Mesenchymal stem cell (in vitro differentiated cells and primary cell): Measurements from ENCODE around the gene COL25A1.
A peak's percentile ranks its signal among the peaks of the same experiment; 100 is the strongest.

ENCODE experiments used
- DNase-seq: peaks from one replicate; pipeline ENCODE4 v3.0.0-alpha.2; 2013
- H2AFZ ChIP-seq: one replicate; pipeline ENCODE4 v1.6.1; 2013; ENCODE audit warnings: low read depth, mild to moderate bottlenecking, control low read depth, inconsistent platforms, low read length, moderate library complexity
- H2AK5ac ChIP-seq: 2 replicates; pipeline ENCODE4 v1.6.1; 2013; ENCODE audit warnings: low read length, moderate library complexity, mild to moderate bottlenecking, inconsistent platforms; ENCODE audit not compliant: severe bottlenecking
- H2BK120ac ChIP-seq: one replicate; pipeline ENCODE4 v1.6.1; 2013; ENCODE audit warnings: low read depth, mild to moderate bottlenecking, inconsistent platforms, low read length, moderate library complexity
- H2BK12ac ChIP-seq, 2 experiments: one replicate each; pipeline ENCODE4 v1.6.1; 2013; ENCODE audit warnings: inconsistent platforms in 2 of 2, low read length in 2 of 2, mild to moderate bottlenecking in 2 of 2, moderate library complexity in 2 of 2, control low read depth in 1 of 2
- H2BK15ac ChIP-seq: one replicate; pipeline ENCODE4 v1.6.1; 2013; ENCODE audit warnings: mild to moderate bottlenecking, low read depth, inconsistent platforms; ENCODE audit not compliant: poor library complexity, severe bottlenecking
- H2BK5ac ChIP-seq: 2 replicates; pipeline ENCODE4 v1.6.1; 2013; ENCODE audit warnings: low read depth, mild to moderate bottlenecking, low read length, control low read depth, inconsistent platforms; ENCODE audit not compliant: poor library complexity, severe bottlenecking
- H3K14ac ChIP-seq, 2 experiments: one replicate each; pipeline ENCODE4 v1.6.1; 2013; ENCODE audit warnings: inconsistent platforms in 2 of 2, low read length in 2 of 2, control low read depth in 1 of 2, mild to moderate bottlenecking in 1 of 2, moderate library complexity in 1 of 2
- H3K18ac ChIP-seq, 2 experiments: one replicate each; pipeline ENCODE4 v1.6.1; 2013; ENCODE audit warnings: inconsistent platforms in 2 of 2, low read length in 2 of 2, control low read depth in 1 of 2, low read depth in 1 of 2, mild to moderate bottlenecking in 1 of 2
- H3K23ac ChIP-seq, 2 experiments: one replicate each; pipeline ENCODE4 v1.6.1; 2013; ENCODE audit warnings: inconsistent platforms in 2 of 2, low read length in 2 of 2, mild to moderate bottlenecking in 2 of 2, moderate library complexity in 2 of 2, control low read depth in 1 of 2
- H3K27ac ChIP-seq: 2 replicates; pipeline ENCODE4 v1.5.1; 2013; ENCODE audit warnings: mild to moderate bottlenecking, moderate library complexity, low read length, control low read depth, inconsistent platforms; ENCODE audit not compliant: poor library complexity, severe bottlenecking
- H3K27me3 ChIP-seq, 2 experiments: 2 replicates each; pipeline versions ENCODE4 v1.6.1 to v1.7.0; 2013; ENCODE audit warnings: low read length in 2 of 2, mild to moderate bottlenecking in 2 of 2, moderate library complexity in 2 of 2, control low read depth in 1 of 2, inconsistent platforms in 1 of 2; ENCODE audit not compliant: control insufficient read depth in 1 of 2, insufficient read depth in 1 of 2
- H3K36me3 ChIP-seq, 2 experiments: 2 replicates each; pipeline versions ENCODE4 v1.6.1 to v1.7.0; 2013; ENCODE audit warnings: low read length in 2 of 2, control low read depth in 1 of 2, inconsistent platforms in 1 of 2, low read depth in 1 of 2, mild to moderate bottlenecking in 1 of 2; ENCODE audit not compliant: insufficient read depth in 2 of 2, control insufficient read depth in 1 of 2
- H3K4ac ChIP-seq, 2 experiments: one replicate each; pipeline ENCODE4 v1.6.1; 2013; ENCODE audit warnings: inconsistent platforms in 2 of 2, low read length in 2 of 2, mild to moderate bottlenecking in 2 of 2, moderate library complexity in 2 of 2, control low read depth in 1 of 2, low read depth in 1 of 2
- H3K4me1 ChIP-seq: 2 replicates; pipeline ENCODE4 v1.6.1; 2013; ENCODE audit warnings: low read depth, low read length, control low read depth; ENCODE audit not compliant: control insufficient read depth, insufficient read depth
- H3K4me2 ChIP-seq: 2 replicates; pipeline ENCODE4 v1.6.1; 2013; ENCODE audit warnings: low read length, mild to moderate bottlenecking, inconsistent platforms; ENCODE audit not compliant: poor library complexity, severe bottlenecking
- H3K4me3 ChIP-seq, 2 experiments: 2 replicates each; pipeline versions ENCODE4 v1.5.1 to v1.7.0; 2013; ENCODE audit warnings: low read length in 2 of 2, mild to moderate bottlenecking in 2 of 2, control low read depth in 1 of 2, low read depth in 1 of 2; ENCODE audit not compliant: insufficient read depth in 1 of 2
- H3K79me1 ChIP-seq: replicated peaks from 2 replicates; pipeline ENCODE4 v1.6.1; 2013; ENCODE audit warnings: mild to moderate bottlenecking, control low read depth, low read length, inconsistent platforms; ENCODE audit not compliant: poor library complexity, severe bottlenecking
- H3K9ac ChIP-seq: 2 replicates; pipeline ENCODE4 v1.7.0; 2013; ENCODE audit warnings: mild to moderate bottlenecking, low read length, moderate library complexity
- H3K9me3 ChIP-seq: 2 replicates; pipeline ENCODE4 v1.7.0; 2013; ENCODE audit warnings: mild to moderate bottlenecking, low read length; ENCODE audit not compliant: control insufficient read depth
- H4K8ac ChIP-seq: one replicate; pipeline ENCODE4 v1.6.1; 2013; ENCODE audit warnings: inconsistent platforms, mild to moderate bottlenecking, low read length, moderate library complexity
- H4K91ac ChIP-seq: one replicate; pipeline ENCODE4 v1.6.1; 2013; ENCODE audit warnings: mild to moderate bottlenecking, low read length, inconsistent platforms
- WGBS: methylation state at CpG from one replicate; pipeline ENCODE4 v1.1.7; 2013; ENCODE audit warnings: mixed read lengths; 5-methylcytosine and 5-hydroxymethylcytosine counted together

COL25A1 gene

GRCh38 chr4:109294006-109294405 is 8.5 kb downstream of the COL25A1 start:
- Histone ChIP-seq H3K9ac (no peak overlapping the region), H2BK5ac (no peak overlapping the region), H3K14ac (no peak overlapping the region)

GRCh38 chr4:109291707-109292238 is 10.7 kb downstream of the COL25A1 start:
- H3K14ac ChIP-seq: no peak overlapping the region
- no peak overlapping the region for H4K91ac ChIP-seq
- no peak overlapping the region for H2BK12ac ChIP-seq
- no peak for DNase-seq
- no peak overlapping the region for H2AK5ac ChIP-seq
- H3K9ac ChIP-seq: no peak overlapping the region
- H4K8ac ChIP-seq: no peak overlapping the region
- H3K27ac ChIP-seq: no peak overlapping the region
- H3K4me2 ChIP-seq: no peak overlapping the region
- no peaks in the 10 kb centered on the region for H3K9me3 ChIP-seq
- H3K27me3 ChIP-seq: no peaks in the 10 kb centered on the region
- no peak overlapping the region for H2BK120ac ChIP-seq
- H3K23ac ChIP-seq: no peak overlapping the region
- H3K4me3 ChIP-seq: no peak overlapping the region
- no peaks in the 10 kb centered on the region for H3K36me3 ChIP-seq
- no peaks in the 10 kb centered on the region for H3K79me1 ChIP-seq
- H2BK15ac ChIP-seq: no peak overlapping the region
- H2BK5ac ChIP-seq: no peak overlapping the region
- 88% methylated on average over 1 of the region's 2 CpGs for WGBS
- H3K18ac ChIP-seq: no peak overlapping the region
- no peak overlapping the region for H3K4ac ChIP-seq
- H2AFZ ChIP-seq: no peak overlapping the region
- H3K4me1 ChIP-seq: no peaks in the 10 kb centered on the region

More at GRCh38 chr4:109294006-109294405, 8.5 kb downstream of the COL25A1 start:
- no peaks in the 10 kb centered on the region for H3K79me1 ChIP-seq
- H2AK5ac ChIP-seq: no peak overlapping the region
- H3K23ac ChIP-seq: no peak overlapping the region
- no peaks in the 10 kb centered on the region for H3K27me3 ChIP-seq
- no peaks in the 10 kb centered on the region for H3K36me3 ChIP-seq
- H3K27ac ChIP-seq: no peak overlapping the region
- H3K4me2 ChIP-seq: no peak overlapping the region
- no peak overlapping the region for H4K8ac ChIP-seq
- H3K9me3 ChIP-seq: no peaks in the 10 kb centered on the region
- WGBS: 86% methylated on average over 1 of the region's 1 CpG
- no peak overlapping the region for H2BK15ac ChIP-seq
- H2BK12ac ChIP-seq: no peak overlapping the region
- DNase-seq: no peak
- H3K4ac ChIP-seq: no peak overlapping the region
- no peak overlapping the region for H4K91ac ChIP-seq
- H3K18ac ChIP-seq: no peak overlapping the region
- no peak overlapping the region for H2BK120ac ChIP-seq
- H2AFZ ChIP-seq: no peak overlapping the region
- H3K4me1 ChIP-seq: no peaks in the 10 kb centered on the region
- H3K4me3 ChIP-seq: no peak overlapping the region

DNA sequence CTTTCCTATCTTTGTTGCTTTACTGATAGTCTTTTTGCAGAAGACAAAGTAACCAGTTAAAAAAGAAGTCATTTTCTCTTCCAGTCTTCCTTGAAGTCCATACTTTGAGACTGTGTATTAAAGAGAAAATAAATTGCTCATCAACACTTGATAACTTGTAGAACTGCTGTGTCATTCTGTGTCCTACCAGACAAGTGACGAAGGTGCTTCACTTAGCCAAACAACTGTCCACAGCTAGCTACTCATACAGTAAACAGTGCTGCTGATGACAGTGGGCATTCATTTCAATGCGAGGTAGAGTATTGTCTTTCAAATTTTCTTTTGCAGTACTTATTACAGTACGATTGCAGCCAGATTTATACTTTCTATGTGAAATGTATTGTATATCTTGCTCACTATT is 11.5 kb downstream of the COL25A1 start:
- Histone ChIP-seq H3K79me1 (no peaks in the 10 kb centered on the region), H3K4ac (no peak overlapping the region), H2AFZ (no peak overlapping the region), H3K4me3 (no peak overlapping the region), H3K27me3 (no peaks in the 10 kb centered on the region), H3K4me2 (no peak overlapping the region), H3K9me3 (no peaks in the 10 kb centered on the region), H3K27ac (no peak overlapping the region), H2BK15ac (no peak overlapping the region), H2BK120ac (no peak overlapping the region), H3K23ac (no peak overlapping the region), H3K18ac (no peak overlapping the region), H3K36me3 (no peaks in the 10 kb centered on the region), H3K9ac (no peak overlapping the region), H2BK5ac (no peak overlapping the region), H4K91ac (no peak overlapping the region), H3K4me1 (no peaks in the 10 kb centered on the region), H2BK12ac (no peak overlapping the region), H4K8ac (no peak overlapping the region), H3K14ac (no peak overlapping the region), H2AK5ac (no peak overlapping the region)
- WGBS: 57% methylated on average over 1 of the region's 3 CpGs
- no peak for DNase-seq

DNA sequence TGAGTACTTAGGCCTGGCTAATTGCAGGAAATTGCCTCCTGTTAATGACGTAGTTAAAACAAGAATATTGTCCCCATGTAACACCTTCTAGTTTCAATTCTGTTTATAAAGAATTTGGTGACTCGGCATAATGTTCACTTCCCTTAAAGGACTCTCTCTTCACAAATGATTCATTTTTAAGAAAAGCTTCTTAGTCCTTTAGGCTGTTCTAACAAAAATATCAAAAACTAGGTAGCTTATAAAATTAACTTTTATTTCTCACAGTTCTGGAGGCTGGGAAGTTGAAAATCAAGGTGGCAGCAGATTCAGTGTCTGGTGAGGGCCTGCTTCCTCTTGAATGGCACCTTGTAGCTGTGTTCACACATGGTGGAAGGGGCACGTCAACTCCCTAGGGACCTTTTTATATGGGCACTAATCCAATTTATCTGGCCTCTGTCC is 23.8 kb downstream of the COL25A1 start:
- H3K4me1 ChIP-seq: no peaks in the 10 kb centered on the region

More for the DNA sequence above, 23.8 kb downstream of the COL25A1 start:
- Histone ChIP-seq H3K14ac (no peak overlapping the region), H3K79me1 (no peaks in the 10 kb centered on the region), H3K4me3 (no peak overlapping the region), H3K23ac (no peak overlapping the region), H3K9ac (no peak overlapping the region), H3K27me3 (no peaks in the 10 kb centered on the region), H2AK5ac (no peak overlapping the region), H2AFZ (no peak overlapping the region), H2BK15ac (no peak overlapping the region), H2BK12ac (no peak overlapping the region), H2BK5ac (no peak overlapping the region), H3K18ac (peak overlapping the region in 1 of 2 experiments; percentile 28), H3K27ac (no peak overlapping the region), H4K91ac (no peak overlapping the region), H3K4ac (no peak overlapping the region), H3K4me2 (no peak overlapping the region), H3K9me3 (no peaks in the 10 kb centered on the region), H4K8ac (no peak overlapping the region), H3K36me3 (no peaks in the 10 kb centered on the region), H2BK120ac (no peak overlapping the region)
- DNase-seq: peak; percentile 7
- 50% methylated on average over 1 of the region's 3 CpGs for WGBS
